ENCODE results near the gene EGLN3. TPM values are rescaled to one million over a fixed set of nuclear protein-coding genes. Genes with fewer than 3 reads are reported as not detected.

Gene EGLN3
- total and polyA plus RNA-seq, 2 donors (not counting 3 experiments of a cell fraction or from before 2014, with no cell fraction given) = 0.20 TPM; not detected in 1

DNA sequence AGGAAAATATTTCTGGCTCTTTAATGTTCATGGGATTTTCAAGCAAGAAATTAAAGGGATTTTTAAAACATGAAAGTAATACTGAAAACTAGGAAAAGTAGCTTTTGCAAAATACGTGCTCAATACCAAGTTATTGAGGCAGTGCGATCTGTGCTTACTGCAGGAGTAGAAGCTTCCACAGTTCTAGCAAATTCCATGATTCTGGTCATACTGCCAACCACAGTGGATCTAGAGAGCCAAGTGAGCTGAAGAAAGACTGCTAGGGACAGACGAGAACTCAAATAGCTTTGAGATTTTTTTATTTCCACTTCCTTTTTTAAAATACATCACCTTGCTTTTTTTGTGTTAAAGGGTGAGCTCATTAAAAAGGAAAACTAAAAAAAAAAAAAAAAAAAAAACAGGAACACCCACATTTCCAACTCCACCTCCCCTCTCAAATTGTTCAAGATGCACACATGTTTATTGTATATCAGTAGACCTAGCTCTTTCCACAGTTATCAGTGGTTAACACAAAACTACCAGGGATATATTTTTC lies 26.2 kb downstream of the EGLN3 start:
- intact Hi-C loops (cut with micrococcal nuclease) = no loop called here
- dilution Hi-C loops (cut with MboI; ENCODE audit: extremely low pct_ligation_motif_present, low sequenced_read_pairs) = no loop called here
- Histone ChIP-seq H3K4me2 (ENCODE audit: insufficient read depth, low read length) (no peak overlapping the region), H3K36me3 (ENCODE audit: control insufficient read depth in 2 of 2, extremely low read depth in 1 of 2, insufficient read depth in 2 of 2, low read length in 2 of 2) (no peaks in the 10 kb centered on the region), H3K27ac (ENCODE audit: insufficient read depth, low read depth, low read length) (no peak overlapping the region), H3K27me3 (ENCODE audit: control insufficient read depth in 2 of 2, insufficient read depth in 2 of 2, low read length in 2 of 2) (peaks cover 2 to 4% of the 10 kb centered on the region in 2 experiments), H3K79me2 (ENCODE audit: control insufficient read depth, insufficient read depth, low read length) (no peaks in the 10 kb centered on the region), H3K9me3 (replicated peaks; ENCODE audit: control insufficient read depth, insufficient read depth, low read length) (no peaks in the 10 kb centered on the region), H2AFZ (ENCODE audit: low read depth, low read length) (no peak overlapping the region), H4K20me1 (replicated peaks; ENCODE audit: control insufficient read depth, extremely low read depth, insufficient read depth, low read length) (no peaks in the 10 kb centered on the region), H3K9me1 (replicated peaks; ENCODE audit: control insufficient read depth, extremely low read depth, insufficient read depth, low read length) (no peaks in the 10 kb centered on the region), H3K4me1 (ENCODE audit: control insufficient read depth, extremely low read depth, insufficient read depth, low read length) (peaks cover 7% of the 10 kb centered on the region), H3K4me3 (replicated peaks in 1 of 3; ENCODE audit: insufficient read depth in 1 of 3, low read depth in 1 of 3, low read length in 3 of 3) (no peak overlapping the region), H3K9ac (replicated peaks; ENCODE audit: extremely low read depth, insufficient read depth, low read length) (no peak overlapping the region)
- TF ChIP-seq POLR2A (IDR thresholded peaks at IDR 0.05; ENCODE audit: low read depth, low read length) (no peak), EZH2 (IDR thresholded peaks at IDR 0.05; ENCODE audit: borderline replicate concordance, low read depth, low read length, severe bottlenecking) (no peak), JUN (IDR thresholded peaks at IDR 0.05; ENCODE audit: borderline replicate concordance, insufficient read depth, insufficient read length, low read depth) (no peak), MYC (IDR thresholded peaks at IDR 0.05; ENCODE audit: low read depth, low read length) (no peak), GATA2 (IDR thresholded peaks at IDR 0.05; ENCODE audit: insufficient read depth, insufficient read length, low read depth, low read length) (no peak), POLR2AphosphoS5 (IDR thresholded peaks at IDR 0.05; ENCODE audit: insufficient read depth, low read depth, low read length) (no peak), FOS (IDR thresholded peaks at IDR 0.05; ENCODE audit: borderline replicate concordance, insufficient read depth, low read length) (no peak)
- TF ChIP-seq, protein P1, sequence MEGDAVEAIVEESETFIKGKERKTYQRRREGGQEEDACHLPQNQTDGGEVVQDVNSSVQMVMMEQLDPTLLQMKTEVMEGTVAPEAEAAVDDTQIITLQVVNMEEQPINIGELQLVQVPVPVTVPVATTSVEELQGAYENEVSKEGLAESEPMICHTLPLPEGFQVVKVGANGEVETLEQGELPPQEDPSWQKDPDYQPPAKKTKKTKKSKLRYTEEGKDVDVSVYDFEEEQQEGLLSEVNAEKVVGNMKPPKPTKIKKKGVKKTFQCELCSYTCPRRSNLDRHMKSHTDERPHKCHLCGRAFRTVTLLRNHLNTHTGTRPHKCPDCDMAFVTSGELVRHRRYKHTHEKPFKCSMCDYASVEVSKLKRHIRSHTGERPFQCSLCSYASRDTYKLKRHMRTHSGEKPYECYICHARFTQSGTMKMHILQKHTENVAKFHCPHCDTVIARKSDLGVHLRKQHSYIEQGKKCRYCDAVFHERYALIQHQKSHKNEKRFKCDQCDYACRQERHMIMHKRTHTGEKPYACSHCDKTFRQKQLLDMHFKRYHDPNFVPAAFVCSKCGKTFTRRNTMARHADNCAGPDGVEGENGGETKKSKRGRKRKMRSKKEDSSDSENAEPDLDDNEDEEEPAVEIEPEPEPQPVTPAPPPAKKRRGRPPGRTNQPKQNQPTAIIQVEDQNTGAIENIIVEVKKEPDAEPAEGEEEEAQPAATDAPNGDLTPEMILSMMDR (IDR thresholded peaks at IDR 0.05; ENCODE audit: extremely low read depth in 1 of 2, insufficient read depth in 1 of 2, low read depth in 1 of 2, low read length in 2 of 2) = no peak
- no peak for DNase-seq (ENCODE audit: low read depth, low spot score)
- FAIRE-seq = no peak
- POLR2A ChIA-PET = no interaction called here
- CTCF ChIA-PET = interaction anchor here (0.6 to 1.2 kb wide), 4 partner anchors 12 to 398 kb away, joined by 3 to 4 read pairs (median 4); no protein-coding TSS in a partner anchor
- no TSS peak for BruUV-seq (replicated peaks)

Measured in endothelial cell of umbilical vein (primary cell).